ENCODE measurements around the gene C19orf53.

C19orf53 gene

GRCh38 chr19:13796301-13797057 lies 22.2 kb downstream of the C19orf53 start:
- peak; percentile 93 for DNase-seq (ENCODE audit: low read depth)

- DNase-seq (ENCODE audit: low read depth) = no peak
Observed at GRCh38 chr19:13797058-13797440, 22.8 kb downstream of the C19orf53 start.

GRCh38 chr19:13797870-13798269 lies 23.6 kb downstream of the C19orf53 start:
- no peak for DNase-seq (ENCODE audit: low read depth)

GRCh38 chr19:13799669-13800068 lies 25.4 kb downstream of the C19orf53 start:
- no peak for DNase-seq (ENCODE audit: low read depth)

- DNase-seq (ENCODE audit: low read depth) = no peak
Observed at GRCh38 chr19:13803038-13803437, 28.8 kb downstream of the C19orf53 start.

GRCh38 chr19:13804830-13805683 lies 30.8 kb downstream of the C19orf53 start:
- DNase-seq (ENCODE audit: low read depth) = no peak

- no peak for DNase-seq (ENCODE audit: low read depth)
Observed at GRCh38 chr19:13806728-13807127, 32.5 kb downstream of the C19orf53 start.

- no peak for DNase-seq (ENCODE audit: low read depth)
Observed at GRCh38 chr19:13807421-13808021, 33.3 kb downstream of the C19orf53 start.

GRCh38 chr19:13808856-13809255 lies 34.6 kb downstream of the C19orf53 start:
- no peak for DNase-seq (ENCODE audit: low read depth)

- DNase-seq (ENCODE audit: low read depth) = no peak
Observed at GRCh38 chr19:13812544-13812943, 38.3 kb downstream of the C19orf53 start.

GRCh38 chr19:13813147-13813546 lies 38.9 kb downstream of the C19orf53 start:
- no peak for DNase-seq (ENCODE audit: low read depth)

GRCh38 chr19:13814550-13814949 lies 40.3 kb downstream of the C19orf53 start:
- no peak for DNase-seq (ENCODE audit: low read depth)

GRCh38 chr19:13817018-13817614 lies 42.9 kb downstream of the C19orf53 start:
- no peak for DNase-seq (ENCODE audit: low read depth)

GRCh38 chr19:13817615-13818371 lies 43.5 kb downstream of the C19orf53 start:
- no peak for DNase-seq (ENCODE audit: low read depth)

GRCh38 chr19:13819238-13819637 lies 45.0 kb downstream of the C19orf53 start:
- no peak for DNase-seq (ENCODE audit: low read depth)

- DNase-seq (ENCODE audit: low read depth) = no peak
Observed at GRCh38 chr19:13821292-13821691, 47.0 kb downstream of the C19orf53 start.

- no peak for DNase-seq (ENCODE audit: low read depth)
Observed at GRCh38 chr19:13823256-13823655, 49.0 kb downstream of the C19orf53 start.

GRCh38 chr19:13823901-13824300 lies 49.6 kb downstream of the C19orf53 start:
- DNase-seq (ENCODE audit: low read depth) = no peak

GRCh38 chr19:13824703-13825102 lies 50.4 kb downstream of the C19orf53 start:
- no peak for DNase-seq (ENCODE audit: low read depth)

- DNase-seq (ENCODE audit: low read depth) = no peak
Observed at GRCh38 chr19:13825489-13826441, 51.5 kb downstream of the C19orf53 start.
